Adipose tissue (tissue), 3 donors: ENCODE results near the gene PSMB9. TPM values are rescaled to one million over a fixed set of nuclear protein-coding genes. Genes with fewer than 3 reads are reported as not detected.

Experiments
- H3K27ac ChIP-seq: one replicate; pipeline ENCODE4 v1.5.1; 2013; ENCODE audit warnings: low read depth, low read length
- WGBS, 3 donors: extraction: QIAGEN DNeasy Blood & Tissue Kit; methylation state at CpG; one replicate each; pipeline ENCODE4 v1.1.7; 2013; 5-methylcytosine and 5-hydroxymethylcytosine counted together
- polyA plus RNA-seq, 3 donors: library from polyadenylated mRNA; stranded (reverse); fragments of 200-250 nt; gene quantifications; one replicate each; pipeline ENCODE4 v1.2.3, GENCODE V29; 2013
- donor health status: healthy with polysubstance abuse.
- donor health status: Bipolar disorder and iron deficiency.
- donor health status: healthy.

PSMB9 gene
- polyA plus RNA-seq, 3 donors: 17.0 to 66.6 (median 53.4) TPM

DNA sequence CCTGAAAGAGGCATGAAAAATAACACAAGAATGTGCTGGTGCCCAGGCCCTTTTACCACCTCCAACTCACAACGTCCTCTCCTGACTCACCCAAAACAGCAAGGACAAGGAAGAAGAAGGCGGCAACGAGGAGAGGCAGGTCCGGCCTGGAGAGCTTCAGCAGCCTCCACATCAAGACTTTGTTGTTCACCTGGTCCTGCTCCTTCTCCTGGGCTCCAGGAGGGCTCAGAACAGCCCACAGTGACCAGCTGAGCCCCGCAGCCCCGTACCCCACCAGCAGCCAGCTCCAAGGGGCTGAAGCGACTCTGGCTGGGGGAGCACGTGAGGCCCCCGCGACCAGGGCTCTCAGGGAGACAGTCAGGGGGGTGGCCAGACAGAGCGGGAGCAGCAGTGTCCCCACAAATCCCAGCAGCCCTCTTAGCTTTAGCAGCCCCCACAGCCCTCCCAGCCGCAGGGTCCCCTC is 16.3 kb upstream of the PSMB9 start:
- 27 to 29% (median 28%) methylated on average over 12 of the region's 12 CpGs for WGBS, 3 donors

DNA sequence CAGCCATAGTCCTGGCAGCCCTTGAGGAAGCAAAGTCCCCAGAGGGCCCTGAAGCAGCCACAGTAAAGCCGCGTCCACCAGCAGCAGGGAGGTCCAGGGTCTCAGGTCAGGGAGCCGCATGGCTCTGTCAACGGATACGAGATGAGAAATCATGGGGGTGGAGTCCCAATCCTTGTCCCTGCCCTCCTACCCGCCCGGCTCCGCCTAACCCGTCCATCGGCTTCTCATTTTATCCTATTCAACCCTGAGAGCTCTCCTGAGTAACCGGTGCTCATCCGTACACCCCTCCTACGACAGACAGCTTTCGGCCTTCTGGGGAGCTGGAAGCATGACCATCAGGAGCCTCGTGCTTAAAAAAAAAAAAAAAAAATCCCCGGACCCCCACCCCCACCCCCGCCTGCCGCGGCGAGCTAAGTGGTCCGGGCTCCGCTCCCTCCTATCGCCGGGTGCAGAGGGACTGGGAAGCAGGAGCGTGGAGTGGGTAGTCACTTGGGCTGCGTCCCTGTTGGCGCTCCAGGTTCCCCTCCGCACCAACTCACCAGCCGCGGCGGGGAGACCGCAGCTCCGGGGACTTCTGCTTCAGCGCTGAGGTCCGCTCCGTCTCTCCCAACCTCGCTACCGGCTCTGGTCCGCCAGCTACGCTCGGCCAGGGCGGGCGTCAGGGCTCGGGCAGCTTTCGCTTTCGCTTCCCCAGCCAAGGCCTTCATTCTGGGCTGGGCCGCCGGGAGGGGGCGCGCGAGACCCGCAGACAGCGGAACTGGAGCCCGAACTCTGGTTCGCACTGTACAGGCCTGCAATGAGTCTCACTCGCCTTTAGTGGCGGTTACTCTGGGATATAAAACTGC is 15.7 kb upstream of the PSMB9 start, which contains the start of gene TAP2:
TAP2 (minus strand) TSS at position 626 of the 845 bp plus-strand sequence; CDS start at position 120, 506 bp downstream.
- H3K27ac ChIP-seq: peak within 1 kb of the TSS; percentile 93
- WGBS, 3 donors: 0 to 1% (median 1%) methylated on average over 56 to 57 of the region's 57 CpGs

More for the DNA sequence above, 16.3 kb upstream of the PSMB9 start:
- H3K27ac ChIP-seq: peak overlapping the region; percentile 93

- H3K27ac ChIP-seq: no peak overlapping the region
- WGBS, 3 donors: 82 to 88% (median 85%) methylated on average over 14 to 15 of the region's 15 CpGs
These were observed 14.6 kb upstream of the PSMB9 start for GRCh38 chr6:32839356-32839755.

GRCh38 chr6:32840604-32841246 is 13.3 kb upstream of the PSMB9 start:
- no peak overlapping the region for H3K27ac ChIP-seq

GRCh38 chr6:32842021-32842650 is 11.9 kb upstream of the PSMB9 start:
- no peak overlapping the region for H3K27ac ChIP-seq
- 93 to 96% (median 93%) methylated on average over 6 of the region's 6 CpGs for WGBS, 3 donors

More at GRCh38 chr6:32840604-32841246, 13.3 kb upstream of the PSMB9 start:
- 70 to 80% (median 76%) methylated on average over 9 of the region's 9 CpGs for WGBS, 3 donors

GRCh38 chr6:32842690-32843089 is 11.3 kb upstream of the PSMB9 start:
- 75 to 90% (median 77%) methylated on average over 8 of the region's 8 CpGs for WGBS, 3 donors
- H3K27ac ChIP-seq: no peak overlapping the region

DNA sequence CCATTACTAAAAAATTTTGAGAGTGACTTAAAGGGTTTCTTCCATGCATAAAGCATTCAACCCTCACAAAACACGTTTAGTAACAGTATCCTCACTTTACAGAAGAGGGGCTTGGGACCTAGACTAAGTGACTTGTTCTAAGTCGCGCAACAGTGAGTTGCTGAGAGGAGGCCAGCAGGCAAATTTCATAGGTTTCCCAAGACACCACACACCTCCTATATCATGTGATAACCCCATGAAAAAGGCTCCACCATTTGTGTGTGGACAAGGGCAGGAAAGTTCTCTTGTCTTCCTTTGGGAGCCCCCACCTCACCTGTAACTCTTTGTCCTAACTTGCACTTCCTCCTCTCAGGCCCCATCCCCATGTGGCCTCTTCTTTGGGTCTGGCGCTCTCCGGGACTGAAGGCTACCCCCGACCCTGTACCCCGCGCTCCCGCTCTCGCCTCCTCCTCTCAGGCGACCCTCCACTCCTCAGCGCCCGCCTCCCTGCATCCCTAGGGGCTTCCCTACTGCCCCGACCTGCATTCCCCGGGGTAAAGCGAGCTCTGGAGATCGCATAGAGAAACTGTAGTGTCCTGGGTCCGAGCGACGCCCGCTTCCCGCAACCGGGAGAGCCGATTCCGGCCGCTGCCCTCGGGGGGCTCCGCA is 10.5 kb upstream of the PSMB9 start:
- 3 to 9% (median 4%) methylated on average over 28 of the region's 28 CpGs for WGBS, 3 donors
- peak overlapping the region; percentile 99 for H3K27ac ChIP-seq

GRCh38 chr6:32843979-32844838 is 9.8 kb upstream of the PSMB9 start, which contains the start of gene PSMB8:
Gene PSMB8 (minus strand): TSS chr6:32844047. CDS start chr6:32843996, 51 bp downstream.
- H3K27ac ChIP-seq: peak within 1 kb of the TSS; percentile 99
- 0 to 1% (median 0%) methylated on average over 40 of the region's 40 CpGs for WGBS, 3 donors

- 12 to 32% (median 19%) methylated on average over 18 to 19 of the region's 19 CpGs for WGBS, 3 donors
- H3K27ac ChIP-seq: no peak overlapping the region
These were observed 9.1 kb upstream of the PSMB9 start for GRCh38 chr6:32844839-32845383.

GRCh38 chr6:32845384-32845884 is 8.6 kb upstream of the PSMB9 start:
- H3K27ac ChIP-seq: no peak overlapping the region
- 40 to 74% (median 55%) methylated on average over 10 of the region's 10 CpGs for WGBS, 3 donors

DNA sequence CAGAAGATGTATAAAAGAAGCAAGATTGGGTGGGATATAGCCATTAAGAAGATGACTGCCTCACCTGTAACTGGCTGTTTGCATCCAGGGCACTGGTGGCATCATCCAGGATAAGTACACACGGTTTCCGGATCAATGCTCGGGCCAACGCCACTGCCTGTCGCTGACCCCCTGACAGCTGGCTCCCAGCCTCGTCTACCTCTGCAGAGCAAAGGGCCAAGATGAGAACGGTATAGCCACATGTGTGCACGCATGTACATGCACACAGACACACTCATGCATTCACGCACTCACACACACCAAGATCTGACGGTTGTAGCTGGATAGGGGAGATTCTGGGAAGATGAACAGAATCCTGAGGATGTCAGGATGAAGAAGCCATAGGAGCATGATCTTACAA is 7.0 kb upstream of the PSMB9 start:
- no peak overlapping the region for H3K27ac ChIP-seq
- 88 to 93% (median 93%) methylated on average over 10 of the region's 10 CpGs for WGBS, 3 donors

GRCh38 chr6:32847795-32848194 is 6.2 kb upstream of the PSMB9 start:
- 90 to 91% (median 91%) methylated on average over 8 of the region's 8 CpGs for WGBS, 3 donors
- no peak overlapping the region for H3K27ac ChIP-seq

DNA sequence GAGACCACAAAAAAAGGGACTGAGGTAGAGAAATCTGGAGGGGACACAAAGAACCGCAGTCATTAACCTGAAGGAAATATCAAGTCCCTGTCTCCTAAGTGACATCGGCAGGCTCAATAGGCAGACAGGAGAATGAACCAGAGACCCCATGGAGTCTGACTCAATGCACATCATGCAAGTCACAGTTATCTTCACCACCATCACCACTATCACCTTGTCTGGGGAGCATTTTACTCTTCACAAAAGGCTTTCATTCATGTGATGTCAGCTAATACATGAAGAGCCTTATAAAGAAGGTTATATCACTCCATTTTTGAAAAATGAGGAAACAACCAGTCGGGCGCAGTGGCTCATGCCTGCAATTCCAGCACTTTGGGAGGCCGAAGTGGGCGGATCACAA is 4.9 kb upstream of the PSMB9 start:
- WGBS, 3 donors: 76 to 80% (median 78%) methylated on average over 6 of the region's 6 CpGs
- H3K27ac ChIP-seq: no peak overlapping the region

DNA sequence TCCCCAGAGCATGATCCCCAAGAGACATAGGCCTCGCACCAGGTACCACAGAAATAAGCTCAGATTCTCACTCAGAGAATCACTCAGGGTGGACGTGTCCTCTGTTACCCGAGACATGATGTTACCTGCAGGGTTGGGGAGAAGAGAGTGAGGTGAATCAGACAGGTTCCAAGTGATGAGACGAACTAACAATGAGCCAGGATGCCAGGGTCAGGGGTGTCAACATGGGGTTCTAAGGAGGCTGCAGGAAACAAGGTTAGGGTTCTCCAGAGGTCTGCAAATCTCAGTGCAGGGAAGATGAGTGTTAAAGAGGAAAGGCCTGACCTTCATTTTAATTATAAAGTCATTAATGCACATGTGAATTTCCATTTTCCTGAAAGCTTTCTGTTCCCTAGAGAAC is 3.0 kb upstream of the PSMB9 start:
- H3K27ac ChIP-seq: no peak overlapping the region
- WGBS, 3 donors: 83 to 94% (median 89%) methylated on average over 4 of the region's 4 CpGs

DNA sequence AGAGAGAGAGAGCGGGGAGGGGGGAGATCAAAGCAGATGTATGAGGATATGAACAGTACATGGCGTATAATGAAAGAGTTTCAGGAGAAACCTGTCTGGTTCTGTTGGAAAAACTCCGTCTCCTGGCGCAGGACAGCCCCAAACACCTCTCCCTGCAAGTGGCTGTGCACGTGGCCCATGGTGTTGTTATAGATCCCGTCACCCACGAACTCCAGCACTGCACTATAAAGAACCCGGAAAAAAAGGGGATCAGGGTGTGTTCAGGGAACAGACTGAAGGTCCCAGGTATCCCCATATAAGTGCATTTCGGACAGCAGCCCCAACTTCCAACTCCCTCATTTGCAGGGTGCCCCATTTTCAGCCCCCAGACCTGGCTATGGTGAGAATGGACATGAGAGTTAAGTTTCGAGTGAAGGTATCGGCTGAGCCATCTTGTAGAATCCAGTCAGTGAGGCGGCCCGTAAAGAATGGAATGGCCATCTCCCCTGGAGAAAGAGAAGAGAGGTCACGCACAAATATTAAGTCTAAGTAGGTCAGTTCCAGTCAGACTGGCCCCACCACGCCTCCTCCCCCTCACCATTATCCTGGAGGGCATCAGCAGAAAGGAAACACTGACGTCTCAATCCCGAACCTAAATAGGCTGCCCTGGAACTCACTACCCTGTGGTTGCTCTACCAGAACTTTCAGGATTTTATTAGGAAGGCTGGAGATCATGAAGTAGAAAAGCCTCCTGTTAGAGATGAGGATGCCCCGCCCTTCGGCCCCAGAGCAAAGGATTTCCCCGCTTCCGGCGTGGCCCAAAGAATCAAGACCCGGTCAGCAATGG is 1.8 kb upstream of the PSMB9 start:
- 45 to 51% (median 45%) methylated on average over 23 of the region's 23 CpGs for WGBS, 3 donors
- H3K27ac ChIP-seq: peak overlapping the region; percentile 98

- peak overlapping the region; percentile 98 for H3K27ac ChIP-seq
- WGBS, 3 donors: 0% methylated on average over 40 to 41 of the region's 41 CpGs
These were observed 1.0 kb upstream of the PSMB9 start for GRCh38 chr6:32852844-32853540.
